Cardiac fibroblast (primary cell): ENCODE results near the gene SLC22A23.

Experiments used
- DNase-seq, 2 donors: peaks; one replicate each; pipeline versions ENCODE4 v3.0.0 to v3.0.0-alpha.2; 2010; ENCODE audit warnings: low read depth in 2 of 2
- H3K4me3 ChIP-seq, 2 donors: replicated peaks in 1 of 2; 1 replicate in 1 of 2; 2 replicates in 1 of 2; pipeline ENCODE4 v1.5.1; 2011; ENCODE audit warnings: low read depth in 2 of 2, low read length in 2 of 2, mild to moderate bottlenecking in 2 of 2, moderate library complexity in 1 of 2
- TF ChIP-seq, protein P1 (sequence below): IDR thresholded peaks from one replicate; pipeline ENCODE4 v1.5.1; 2011; ENCODE audit warnings: low read depth, mild to moderate bottlenecking, low read length, inconsistent platforms

The SLC22A23 gene

DNA sequence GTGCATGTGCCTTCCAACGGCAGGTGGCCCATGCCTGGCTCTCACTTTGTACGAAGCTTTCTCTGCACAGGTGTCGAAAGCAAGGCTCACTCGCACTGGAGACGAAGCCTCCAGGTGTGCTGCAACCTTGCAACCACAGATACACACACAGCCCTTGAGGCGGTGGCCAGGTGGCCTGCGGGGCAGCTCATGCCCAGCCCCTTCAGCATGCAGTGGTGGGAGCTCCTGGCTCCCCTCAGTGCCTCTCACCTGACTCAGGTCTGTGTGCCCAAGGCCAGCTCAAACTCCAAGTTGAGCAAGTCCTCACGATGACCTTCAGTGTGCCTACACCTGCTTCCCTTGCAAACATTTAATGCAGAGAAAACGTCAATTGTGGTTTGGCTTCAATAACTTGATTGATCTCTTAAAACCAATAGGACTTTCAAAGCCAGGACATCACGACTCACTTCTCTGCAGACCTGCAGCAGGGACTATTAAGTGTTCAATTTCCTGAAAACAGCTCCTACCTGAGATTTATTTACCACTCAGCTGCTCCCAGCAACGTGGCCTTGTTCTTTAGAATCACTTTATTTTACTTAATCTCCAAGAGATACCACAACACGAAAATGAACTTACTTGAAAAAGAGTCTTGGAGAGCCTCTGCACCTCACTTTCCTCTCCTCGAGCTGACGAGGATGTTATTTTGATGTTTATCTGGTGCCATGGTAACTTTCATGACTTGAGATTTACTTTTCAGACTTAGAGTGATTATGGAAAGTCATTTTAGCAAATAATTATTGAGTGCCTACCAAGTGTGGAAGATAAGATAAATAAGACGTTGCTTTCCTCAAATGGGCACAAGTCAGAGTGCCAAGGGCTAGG is 86.3 kb downstream of the SLC22A23 start:
- no peak for DNase-seq
- H3K4me3 ChIP-seq = no peak overlapping the region
- TF ChIP-seq, protein P1, sequence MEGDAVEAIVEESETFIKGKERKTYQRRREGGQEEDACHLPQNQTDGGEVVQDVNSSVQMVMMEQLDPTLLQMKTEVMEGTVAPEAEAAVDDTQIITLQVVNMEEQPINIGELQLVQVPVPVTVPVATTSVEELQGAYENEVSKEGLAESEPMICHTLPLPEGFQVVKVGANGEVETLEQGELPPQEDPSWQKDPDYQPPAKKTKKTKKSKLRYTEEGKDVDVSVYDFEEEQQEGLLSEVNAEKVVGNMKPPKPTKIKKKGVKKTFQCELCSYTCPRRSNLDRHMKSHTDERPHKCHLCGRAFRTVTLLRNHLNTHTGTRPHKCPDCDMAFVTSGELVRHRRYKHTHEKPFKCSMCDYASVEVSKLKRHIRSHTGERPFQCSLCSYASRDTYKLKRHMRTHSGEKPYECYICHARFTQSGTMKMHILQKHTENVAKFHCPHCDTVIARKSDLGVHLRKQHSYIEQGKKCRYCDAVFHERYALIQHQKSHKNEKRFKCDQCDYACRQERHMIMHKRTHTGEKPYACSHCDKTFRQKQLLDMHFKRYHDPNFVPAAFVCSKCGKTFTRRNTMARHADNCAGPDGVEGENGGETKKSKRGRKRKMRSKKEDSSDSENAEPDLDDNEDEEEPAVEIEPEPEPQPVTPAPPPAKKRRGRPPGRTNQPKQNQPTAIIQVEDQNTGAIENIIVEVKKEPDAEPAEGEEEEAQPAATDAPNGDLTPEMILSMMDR = no peak

DNA sequence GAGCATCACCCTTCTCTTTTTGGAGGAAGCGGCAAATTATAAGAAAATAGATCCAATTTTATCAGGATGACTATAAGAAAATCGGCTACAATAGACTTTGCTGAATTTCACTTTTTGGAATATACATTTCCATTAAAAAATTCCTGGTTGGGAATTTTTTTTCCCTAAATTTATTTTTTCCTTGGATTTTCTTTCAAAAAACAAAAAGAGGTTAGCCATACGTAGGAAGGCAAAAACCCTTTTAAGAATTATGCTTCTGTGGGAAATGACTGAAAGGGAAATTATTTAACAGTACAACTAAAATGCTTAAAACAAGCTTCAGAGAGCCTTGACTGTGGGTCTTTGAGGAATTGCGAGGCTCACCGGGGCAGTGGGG is 86.9 kb downstream of the SLC22A23 start:
- H3K4me3 ChIP-seq = no peak overlapping the region
- TF ChIP-seq, protein P1 = no peak
- DNase-seq = no peak

DNA sequence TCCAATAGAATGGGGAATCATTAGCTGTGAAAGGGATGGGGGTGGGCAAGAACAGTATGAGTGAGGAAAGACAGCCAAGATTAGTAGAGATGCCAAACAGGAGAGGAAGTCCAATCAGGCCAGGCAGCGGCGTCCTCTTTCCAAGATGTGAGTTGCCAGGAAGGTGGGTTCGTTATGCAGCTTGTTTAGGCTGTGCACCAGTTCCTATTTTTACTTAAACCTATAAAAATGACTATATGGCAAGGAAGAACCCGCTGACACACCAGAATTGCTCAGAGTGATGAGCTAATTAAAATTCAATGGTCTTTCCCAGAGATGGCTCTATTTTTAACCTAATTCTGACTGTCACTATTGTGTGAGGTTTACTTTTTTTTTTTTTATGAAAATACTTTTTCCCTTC is 88.2 kb downstream of the SLC22A23 start:
- TF ChIP-seq, protein P1 = no peak
- DNase-seq = no peak
- H3K4me3 ChIP-seq = no peak overlapping the region

DNA sequence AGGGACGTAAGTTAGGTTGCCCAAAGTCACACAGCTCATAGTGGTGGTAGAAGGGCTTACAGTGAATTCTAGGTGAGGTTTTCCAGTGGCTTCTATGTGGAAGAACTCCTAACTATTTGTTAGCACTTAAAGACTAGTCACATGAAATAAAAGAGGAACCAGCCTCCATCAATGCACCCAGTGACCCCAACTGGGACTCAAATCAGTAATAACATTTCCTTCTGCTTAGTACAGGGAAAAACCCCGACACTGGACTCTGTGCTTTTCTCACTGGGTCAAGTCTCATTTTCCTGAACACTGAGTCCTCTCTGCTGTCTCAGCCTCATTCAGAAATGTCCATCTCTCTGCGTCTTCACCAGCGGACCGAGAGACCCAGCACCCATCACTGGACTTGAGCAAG is 89.2 kb downstream of the SLC22A23 start:
- no peak for DNase-seq
- TF ChIP-seq, protein P1 = no peak
- H3K4me3 ChIP-seq = no peak overlapping the region

GRCh38 chr6:3366596-3367413 is 90.0 kb downstream of the SLC22A23 start:
- no peak for DNase-seq
- H3K4me3 ChIP-seq = no peak overlapping the region
- TF ChIP-seq, protein P1 = no peak

- TF ChIP-seq, protein P1 = no peak
- no peak overlapping the region for H3K4me3 ChIP-seq
- no peak for DNase-seq
Observed at GRCh38 chr6:3364391-3364790, 92.5 kb downstream of the SLC22A23 start.
